ENCODE measurements around the gene ADCY2.

ADCY2 gene

GRCh38 chr5:7388553-7388952 lies 7.4 kb upstream of the ADCY2 start:
- Histone ChIP-seq H3K4me1 (ENCODE audit: insufficient read depth, insufficient read length) (peaks cover 2% of the 10 kb centered on the region), H3K36me3 (ENCODE audit: insufficient read depth, insufficient read length, low read length) (no peaks in the 10 kb centered on the region), H3K9ac (ENCODE audit: insufficient read length, low read depth) (no peak overlapping the region), H3K9me3 (ENCODE audit: insufficient read depth, low read length) (no peaks in the 10 kb centered on the region), H3K4me3 (ENCODE audit: insufficient read length, low read depth) (no peak overlapping the region), H3K27me3 (ENCODE audit: insufficient read depth, insufficient read length) (no peaks in the 10 kb centered on the region)
- DNase-seq (ENCODE audit: low read depth, low spot score): no peak
- TF ChIP-seq ZNF274 (IDR thresholded peaks at IDR 0.05; ENCODE audit: low read depth, low read length): no peak
- TF ChIP-seq YY1 (IDR thresholded peaks at IDR 0.05; ENCODE audit: insufficient read depth, insufficient read length): no peak
- TF ChIP-seq SUZ12 (IDR thresholded peaks at IDR 0.05; ENCODE audit: extremely low read depth, insufficient read depth, insufficient read length): no peak

- H3K4me3 ChIP-seq (ENCODE audit: insufficient read length, low read depth): no peak overlapping the region
- TF ChIP-seq ZNF274 (IDR thresholded peaks at IDR 0.05; ENCODE audit: low read depth, low read length) (no peak), YY1 (IDR thresholded peaks at IDR 0.05; ENCODE audit: insufficient read depth, insufficient read length) (no peak), SUZ12 (IDR thresholded peaks at IDR 0.05; ENCODE audit: extremely low read depth, insufficient read depth, insufficient read length) (no peak)
- no peak for DNase-seq (ENCODE audit: low read depth, low spot score)
- H3K9me3 ChIP-seq (ENCODE audit: insufficient read depth, low read length): no peaks in the 10 kb centered on the region
- H3K9ac ChIP-seq (ENCODE audit: insufficient read length, low read depth): no peak overlapping the region
- H3K27me3 ChIP-seq (ENCODE audit: insufficient read depth, insufficient read length): no peaks in the 10 kb centered on the region
- peaks cover 5% of the 10 kb centered on the region for H3K4me1 ChIP-seq (ENCODE audit: insufficient read depth, insufficient read length)
- no peaks in the 10 kb centered on the region for H3K36me3 ChIP-seq (ENCODE audit: insufficient read depth, insufficient read length, low read length)
Observed at GRCh38 chr5:7391215-7391614, 4.7 kb upstream of the ADCY2 start.

- peak; percentile 48 for DNase-seq (ENCODE audit: low read depth, low spot score)
- peaks cover 5% of the 10 kb centered on the region for H3K4me1 ChIP-seq (ENCODE audit: insufficient read depth, insufficient read length)
Observed at GRCh38 chr5:7391814-7392692, 3.9 kb upstream of the ADCY2 start.

GRCh38 chr5:7392693-7393024 lies 3.3 kb upstream of the ADCY2 start:
- H3K9ac ChIP-seq (ENCODE audit: insufficient read length, low read depth): no peak overlapping the region
- H3K9me3 ChIP-seq (ENCODE audit: insufficient read depth, low read length): no peaks in the 10 kb centered on the region
- peaks cover 5% of the 10 kb centered on the region for H3K4me1 ChIP-seq (ENCODE audit: insufficient read depth, insufficient read length)
- no peak for DNase-seq (ENCODE audit: low read depth, low spot score)
- TF ChIP-seq ZNF274 (IDR thresholded peaks at IDR 0.05; ENCODE audit: low read depth, low read length) (no peak), YY1 (IDR thresholded peaks at IDR 0.05; ENCODE audit: insufficient read depth, insufficient read length) (no peak), SUZ12 (IDR thresholded peaks at IDR 0.05; ENCODE audit: extremely low read depth, insufficient read depth, insufficient read length) (no peak)
- no peaks in the 10 kb centered on the region for H3K36me3 ChIP-seq (ENCODE audit: insufficient read depth, insufficient read length, low read length)
- no peaks in the 10 kb centered on the region for H3K27me3 ChIP-seq (ENCODE audit: insufficient read depth, insufficient read length)
- no peak overlapping the region for H3K4me3 ChIP-seq (ENCODE audit: insufficient read length, low read depth)

More at GRCh38 chr5:7391814-7392692, 3.9 kb upstream of the ADCY2 start:
- Histone ChIP-seq H3K4me3 (ENCODE audit: insufficient read length, low read depth) (no peak overlapping the region), H3K9me3 (ENCODE audit: insufficient read depth, low read length) (no peaks in the 10 kb centered on the region), H3K27me3 (ENCODE audit: insufficient read depth, insufficient read length) (no peaks in the 10 kb centered on the region), H3K36me3 (ENCODE audit: insufficient read depth, insufficient read length, low read length) (no peaks in the 10 kb centered on the region), H3K9ac (ENCODE audit: insufficient read length, low read depth) (no peak overlapping the region)
- TF ChIP-seq SUZ12 (IDR thresholded peaks at IDR 0.05; ENCODE audit: extremely low read depth, insufficient read depth, insufficient read length) (no peak), ZNF274 (IDR thresholded peaks at IDR 0.05; ENCODE audit: low read depth, low read length) (no peak), YY1 (IDR thresholded peaks at IDR 0.05; ENCODE audit: insufficient read depth, insufficient read length) (no peak)

GRCh38 chr5:7393921-7394799 lies 1.8 kb upstream of the ADCY2 start:
- H3K4me1 ChIP-seq (ENCODE audit: insufficient read depth, insufficient read length): peaks cover 5% of the 10 kb centered on the region
- H3K27me3 ChIP-seq (ENCODE audit: insufficient read depth, insufficient read length): no peaks in the 10 kb centered on the region
- no peaks in the 10 kb centered on the region for H3K9me3 ChIP-seq (ENCODE audit: insufficient read depth, low read length)
- no peaks in the 10 kb centered on the region for H3K36me3 ChIP-seq (ENCODE audit: insufficient read depth, insufficient read length, low read length)
- TF ChIP-seq SUZ12 (IDR thresholded peaks at IDR 0.05; ENCODE audit: extremely low read depth, insufficient read depth, insufficient read length) (no peak), YY1 (IDR thresholded peaks at IDR 0.05; ENCODE audit: insufficient read depth, insufficient read length) (no peak), ZNF274 (IDR thresholded peaks at IDR 0.05; ENCODE audit: low read depth, low read length) (no peak)
- no peak overlapping the region for H3K9ac ChIP-seq (ENCODE audit: insufficient read length, low read depth)
- DNase-seq (ENCODE audit: low read depth, low spot score): no peak
- H3K4me3 ChIP-seq (ENCODE audit: insufficient read length, low read depth): peak overlapping the region; percentile 57

GRCh38 chr5:7394889-7395431 lies 978 bp upstream of the ADCY2 start:
- TF ChIP-seq YY1 (IDR thresholded peaks at IDR 0.05; ENCODE audit: insufficient read depth, insufficient read length) (no peak), SUZ12 (IDR thresholded peaks at IDR 0.05; ENCODE audit: extremely low read depth, insufficient read depth, insufficient read length) (no peak)
- peak overlapping the region; percentile 75 for H3K9ac ChIP-seq (ENCODE audit: insufficient read length, low read depth)
- no peaks in the 10 kb centered on the region for H3K36me3 ChIP-seq (ENCODE audit: insufficient read depth, insufficient read length, low read length)
- H3K9me3 ChIP-seq (ENCODE audit: insufficient read depth, low read length): no peaks in the 10 kb centered on the region
- no peak for DNase-seq (ENCODE audit: low read depth, low spot score)
- peaks cover 5% of the 10 kb centered on the region for H3K4me1 ChIP-seq (ENCODE audit: insufficient read depth, insufficient read length)
- no peaks in the 10 kb centered on the region for H3K27me3 ChIP-seq (ENCODE audit: insufficient read depth, insufficient read length)
- peak overlapping the region; percentile 57 for H3K4me3 ChIP-seq (ENCODE audit: insufficient read length, low read depth)
